GM18499 (cell line): ENCODE data around the gene DDAH1.
"Not testable (repeated sequence)": the region's sequence is repeated elsewhere in the genome, so short reads cannot be mapped to it uniquely, and the experiment has no call there.

Experiments
- ATAC-seq: cut with Tn5 transposase; IDR thresholded peaks from one replicate; pipeline ENCODE4 v1.9.1; 2021; ENCODE audit warnings: moderate number of reproducible peaks; ENCODE audit not compliant: insufficient read depth, unreplicated experiment

DDAH1 gene

DNA sequence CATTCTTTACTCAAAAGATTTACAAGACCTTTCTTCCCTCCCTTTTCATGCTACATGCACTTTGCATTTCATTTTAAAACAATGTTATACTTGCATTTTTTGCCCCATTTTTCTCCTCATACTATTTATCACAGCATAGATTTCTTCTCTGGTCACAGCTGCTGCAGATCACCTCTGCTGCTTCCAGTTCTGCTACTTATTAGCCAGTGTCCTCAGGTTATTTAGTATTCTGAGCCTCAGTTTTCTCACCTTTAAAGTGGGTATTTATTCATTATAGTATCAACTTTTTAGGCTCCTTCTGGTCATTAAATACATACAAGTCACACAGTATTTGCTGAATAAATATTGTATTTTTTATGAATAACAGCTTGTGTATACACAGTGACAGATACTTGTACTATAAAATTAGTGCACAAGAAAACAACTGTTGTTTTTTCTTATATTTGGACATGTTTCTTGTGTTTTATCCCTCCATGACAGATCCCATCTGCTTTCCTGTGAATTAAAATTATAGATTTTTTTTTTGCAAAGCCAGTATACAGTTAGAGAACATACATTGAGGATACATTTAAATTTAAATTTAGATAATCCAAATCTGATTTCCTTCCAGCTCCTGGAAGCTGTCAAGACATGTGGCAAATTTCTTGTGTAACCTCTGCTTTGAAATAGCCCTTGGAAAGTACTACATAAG is 103.2 kb downstream of the DDAH1 start:
- no peak for ATAC-seq

- no peak for ATAC-seq
Observed at GRCh38 chr1:85360730-85361493, 104.0 kb downstream of the DDAH1 start.

DNA sequence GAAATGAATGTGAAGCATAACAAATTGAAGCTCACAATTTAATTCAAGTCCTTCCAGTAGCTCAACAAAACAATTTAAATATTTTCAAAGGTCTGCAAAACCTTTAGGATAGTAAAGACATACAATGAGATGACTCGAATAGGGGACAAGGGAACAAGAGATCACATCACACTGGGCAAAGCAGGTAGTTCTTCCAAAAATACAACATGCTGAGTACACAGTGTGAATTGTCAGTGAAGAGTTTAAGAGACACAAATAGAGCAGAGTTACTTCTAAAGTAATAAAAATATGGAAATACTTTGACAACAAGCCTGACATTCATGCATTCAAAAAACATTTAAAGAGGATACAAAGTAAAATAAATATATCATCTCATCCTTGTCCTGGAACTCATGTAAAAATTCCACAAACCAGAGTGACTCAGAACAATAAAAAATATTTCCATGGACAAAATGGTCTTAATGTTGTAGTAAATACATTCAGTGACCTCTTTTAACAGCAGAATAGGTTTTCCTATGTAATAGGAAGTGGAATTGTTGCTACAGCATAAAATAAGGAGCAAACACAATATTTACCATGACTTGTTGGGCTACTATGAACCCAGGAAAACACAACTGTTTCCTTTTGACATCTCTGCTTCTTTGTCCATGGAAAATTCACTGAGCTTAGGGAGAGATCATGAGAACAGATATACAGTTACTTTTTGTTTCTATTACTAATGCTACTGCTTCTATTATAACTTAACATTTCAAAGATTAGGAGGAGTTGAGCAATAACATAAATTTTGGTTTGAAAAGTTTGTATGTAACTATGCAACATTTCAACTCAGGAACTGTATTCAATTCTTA is 104.9 kb downstream of the DDAH1 start:
- no peak for ATAC-seq

DNA sequence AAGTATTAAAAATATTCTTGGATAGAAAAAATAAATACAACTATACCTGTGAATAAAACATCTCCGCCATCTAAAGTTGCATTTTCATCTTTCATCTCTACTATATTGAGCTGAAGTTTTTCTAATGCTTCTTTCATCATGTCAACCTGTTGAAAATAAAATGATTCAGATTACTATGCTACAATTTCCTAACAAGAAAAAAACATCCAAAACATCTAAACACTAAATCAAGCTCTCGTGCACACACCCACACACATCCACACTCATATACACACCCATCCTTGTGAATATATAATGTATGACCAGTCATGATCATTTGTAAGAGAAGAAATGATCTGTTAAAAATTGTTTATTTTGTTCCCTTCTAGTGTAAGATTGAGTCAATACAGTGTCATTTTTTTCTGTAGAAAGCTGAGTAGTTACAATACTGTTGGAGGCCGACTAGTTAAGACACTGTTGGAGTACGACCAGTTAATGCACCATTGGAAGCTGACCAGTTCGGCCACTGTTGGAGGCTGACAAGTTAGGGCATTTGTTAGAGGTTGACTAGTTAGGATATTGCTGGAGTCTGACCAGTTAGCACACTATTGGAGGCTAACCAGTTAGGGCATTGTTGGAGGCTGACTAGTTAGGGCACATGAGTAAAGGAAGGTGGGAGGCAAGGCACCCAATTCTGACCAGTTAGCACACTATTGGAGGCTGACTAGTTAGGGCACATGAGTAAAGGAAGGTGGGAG is 106.1 kb downstream of the DDAH1 start:
- no peak for ATAC-seq

GRCh38 chr1:85357817-85358216 is 107.1 kb downstream of the DDAH1 start:
- ATAC-seq, result no peak

DNA sequence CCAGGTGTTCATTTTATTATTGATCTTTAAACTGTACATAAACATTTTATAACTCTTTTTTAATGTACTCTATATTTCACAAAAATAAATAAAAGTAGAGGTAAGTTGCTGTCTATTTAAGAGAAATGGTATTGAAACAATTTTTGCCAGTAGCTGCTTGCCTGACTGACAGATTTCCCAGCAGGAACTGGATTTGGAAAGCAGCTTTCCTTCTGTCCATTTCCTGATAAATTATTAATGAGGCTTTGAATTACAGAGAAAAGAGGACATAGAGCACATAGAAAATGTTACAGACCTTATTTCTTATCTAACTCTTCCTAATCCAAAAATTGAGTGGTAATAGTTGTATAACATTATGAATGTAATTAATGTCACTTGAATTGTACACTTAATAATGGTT is 108.8 kb downstream of the DDAH1 start:
- ATAC-seq, result no peak

GRCh38 chr1:85352055-85352454 is 112.9 kb downstream of the DDAH1 start:
- ATAC-seq, result no peak

DNA sequence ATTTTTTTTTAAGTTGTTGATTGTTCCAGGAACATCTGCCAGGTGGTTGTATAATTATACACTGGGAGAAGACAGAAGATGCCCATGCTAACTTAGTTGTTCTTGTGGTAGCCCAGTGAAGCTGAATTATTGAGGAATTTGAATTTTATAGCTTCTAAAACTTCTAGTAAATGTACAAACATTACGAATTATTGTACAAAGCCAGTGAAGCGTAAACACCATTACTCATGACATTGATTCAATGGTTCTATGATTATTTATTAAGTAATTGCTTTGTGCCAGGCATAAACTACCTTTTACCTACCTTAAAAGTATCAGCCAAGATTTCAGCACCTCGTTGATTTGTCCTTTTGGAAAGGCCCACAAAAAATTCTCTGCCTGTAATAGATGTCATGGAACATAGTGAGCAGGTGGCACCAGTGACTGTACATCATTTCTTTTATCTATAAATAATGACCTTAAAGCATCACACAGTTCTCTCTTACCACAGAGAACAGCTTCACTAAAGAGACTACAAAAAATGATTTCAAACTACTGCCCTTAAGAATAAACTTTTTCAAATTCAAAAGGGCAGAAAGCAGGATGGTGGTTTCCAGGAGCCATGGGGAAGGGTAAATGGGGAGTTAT is 113.6 kb downstream of the DDAH1 start:
- ATAC-seq, result no peak

- no peak for ATAC-seq
Observed at GRCh38 chr1:85349224-85349623, 115.7 kb downstream of the DDAH1 start.

DNA sequence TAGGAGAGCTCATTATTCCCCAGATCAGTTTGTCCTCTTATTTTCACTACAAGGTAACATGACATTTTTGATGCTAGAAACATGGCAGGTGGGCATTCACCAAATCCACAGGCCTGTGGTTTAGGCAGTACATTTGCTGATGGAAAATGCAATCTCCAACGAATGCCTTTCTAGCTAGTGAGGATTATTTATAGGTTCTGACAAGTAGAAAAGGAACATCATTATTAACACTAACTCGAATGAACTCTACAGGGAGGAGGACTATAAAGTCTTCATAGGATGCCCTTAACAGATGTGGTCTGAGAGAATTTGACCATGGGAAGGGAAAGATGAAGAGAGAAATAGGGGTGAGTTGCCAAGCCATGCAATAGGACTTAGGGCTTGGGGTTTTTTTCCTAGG is 117.1 kb downstream of the DDAH1 start:
- ATAC-seq, result no peak

- ATAC-seq, result not testable (repeated sequence)
Observed at GRCh38 chr1:85347275-85347674, 117.7 kb downstream of the DDAH1 start.

GRCh38 chr1:85344256-85344694 is 120.7 kb downstream of the DDAH1 start:
- ATAC-seq, result no peak

DNA sequence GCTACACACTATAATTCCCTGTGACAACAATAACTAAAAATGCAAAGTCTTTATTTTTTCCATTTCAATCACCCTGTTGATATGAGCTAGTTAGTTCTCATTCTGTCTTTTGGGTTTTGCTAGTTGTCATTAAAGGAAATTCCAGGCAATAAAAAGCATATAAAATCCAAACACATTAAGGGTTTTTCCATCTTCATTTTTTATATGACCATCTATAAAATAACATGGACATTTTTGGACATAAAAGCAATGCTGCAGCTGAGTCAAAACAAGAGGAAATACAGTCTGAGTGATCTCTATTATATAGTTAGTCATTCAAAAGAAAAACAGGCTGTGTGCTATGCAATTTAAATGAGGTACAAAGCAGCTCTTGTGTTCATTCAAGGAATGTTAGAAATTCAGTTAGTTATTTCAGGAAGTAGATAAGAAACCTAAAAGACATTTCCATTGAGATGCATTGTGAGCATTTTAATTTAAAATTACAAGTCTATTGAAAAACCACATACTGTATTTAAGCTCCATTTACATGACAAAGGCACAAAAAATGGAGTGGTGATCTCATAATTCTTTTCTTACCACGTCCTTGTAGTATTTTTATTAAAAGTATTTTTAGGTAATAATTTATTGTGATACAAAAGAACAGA is 121.2 kb downstream of the DDAH1 start:
- ATAC-seq, result no peak

DNA sequence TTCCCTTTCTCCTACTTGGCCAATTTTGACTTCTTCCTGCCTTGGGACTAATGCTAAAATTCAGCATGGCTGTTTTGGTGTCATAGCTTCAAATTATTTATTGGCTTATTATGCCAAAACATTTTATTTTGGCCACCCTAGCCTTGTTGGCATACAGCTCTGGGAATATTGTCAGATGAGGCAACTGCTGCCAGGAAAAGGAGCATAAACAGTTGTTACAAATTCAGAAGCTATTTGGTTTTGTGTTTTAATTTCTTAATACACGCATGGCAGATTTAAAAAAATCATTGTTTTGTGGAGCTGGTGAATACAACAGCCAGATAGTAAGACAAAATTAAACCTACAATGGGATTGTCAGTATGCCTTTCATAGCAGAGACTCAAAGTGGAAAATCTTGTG is 121.7 kb downstream of the DDAH1 start:
- no peak for ATAC-seq

GRCh38 chr1:85342207-85342606 is 122.8 kb downstream of the DDAH1 start:
- ATAC-seq, result no peak

DNA sequence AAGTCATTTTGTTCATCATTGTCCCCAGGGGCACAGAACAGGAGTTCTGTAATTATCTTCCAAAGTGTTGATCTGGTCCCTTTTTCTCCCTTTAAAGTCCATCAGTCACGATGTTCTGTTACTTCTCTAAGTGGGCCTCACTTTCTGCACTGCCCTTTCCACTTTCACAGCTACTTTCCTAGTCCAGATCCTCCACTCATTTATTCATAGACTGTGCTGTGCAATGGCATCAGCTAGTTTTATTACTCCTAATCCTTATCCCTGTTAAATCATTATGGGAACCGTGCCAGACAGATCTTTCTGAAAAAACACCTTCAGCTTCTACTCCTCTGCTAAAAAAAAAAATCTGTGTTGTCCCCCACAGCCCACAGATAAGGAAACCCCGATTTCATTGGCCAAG is 124.5 kb downstream of the DDAH1 start:
- no peak for ATAC-seq

- no peak for ATAC-seq
Observed at GRCh38 chr1:85339656-85340399, 125.1 kb downstream of the DDAH1 start.

- no peak for ATAC-seq
Observed at GRCh38 chr1:85339089-85339488, 125.9 kb downstream of the DDAH1 start.

- peak; percentile 85 for ATAC-seq
Observed at GRCh38 chr1:85334962-85335361, 130.0 kb downstream of the DDAH1 start.
